GM21360 (cell line): ENCODE data around the gene BACH2.
"Not testable (repeated sequence)": the region's sequence is repeated elsewhere in the genome, so short reads cannot be mapped to it uniquely, and the experiment has no call there.

Experiments used
- ATAC-seq: cut with Tn5 transposase; IDR thresholded peaks from one replicate; pipeline ENCODE4 v1.9.1; 2021; ENCODE audit warnings: mild to moderate bottlenecking, moderate library complexity; ENCODE audit not compliant: unreplicated experiment

BACH2 gene

DNA sequence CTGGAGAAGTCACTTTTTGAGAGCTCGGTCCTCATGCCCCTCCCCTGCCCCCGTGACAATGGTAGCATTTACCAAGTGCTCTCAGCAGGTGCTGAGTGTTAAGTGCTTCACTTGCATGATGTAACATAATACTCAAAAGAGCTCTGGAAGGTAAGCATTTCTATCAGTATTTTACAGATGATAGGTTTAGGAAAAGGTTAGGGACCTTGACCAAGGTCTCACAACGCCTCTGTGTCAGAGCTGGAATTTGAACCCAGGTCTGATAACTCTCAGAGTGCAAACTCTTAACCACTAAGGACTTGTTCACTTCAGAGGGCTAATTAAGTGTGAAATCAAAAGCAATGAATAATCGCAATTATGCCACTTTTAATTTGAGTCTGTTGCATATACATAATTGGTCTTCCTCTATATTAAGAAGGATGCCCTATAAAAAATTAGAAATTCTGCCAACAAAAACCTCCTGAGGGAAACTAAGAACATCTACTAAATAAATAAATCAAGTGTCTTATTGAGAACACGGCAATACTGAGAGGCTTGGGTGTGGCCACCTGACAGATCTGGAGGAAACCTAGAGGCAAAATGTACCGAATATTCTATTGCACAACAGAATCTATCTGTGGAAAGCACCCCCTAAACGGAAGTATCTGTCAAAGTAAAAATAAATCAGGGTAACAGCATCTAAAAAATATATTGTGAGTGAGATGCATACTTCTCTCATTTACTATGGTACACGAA, 109.8 kb downstream of the BACH2 start:
- ATAC-seq, result no peak

DNA sequence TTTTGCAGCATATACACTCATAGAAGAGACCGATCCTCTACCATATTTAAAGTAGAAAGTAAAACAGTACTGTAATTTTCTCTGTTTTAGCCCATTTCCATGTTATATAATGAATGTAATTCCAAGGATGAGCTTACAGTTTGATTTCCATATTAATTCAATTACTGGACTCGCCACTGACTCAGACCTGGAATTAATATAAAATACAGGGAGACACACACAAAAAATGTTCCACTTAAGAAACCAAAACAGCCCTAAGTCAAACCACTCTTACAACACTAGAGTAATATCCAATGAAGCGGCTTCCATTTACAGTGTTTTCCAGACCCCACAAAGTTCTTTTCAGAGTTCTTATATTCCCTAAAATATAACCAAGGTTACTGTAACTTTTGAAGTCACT, 110.6 kb downstream of the BACH2 start:
- no peak for ATAC-seq

DNA sequence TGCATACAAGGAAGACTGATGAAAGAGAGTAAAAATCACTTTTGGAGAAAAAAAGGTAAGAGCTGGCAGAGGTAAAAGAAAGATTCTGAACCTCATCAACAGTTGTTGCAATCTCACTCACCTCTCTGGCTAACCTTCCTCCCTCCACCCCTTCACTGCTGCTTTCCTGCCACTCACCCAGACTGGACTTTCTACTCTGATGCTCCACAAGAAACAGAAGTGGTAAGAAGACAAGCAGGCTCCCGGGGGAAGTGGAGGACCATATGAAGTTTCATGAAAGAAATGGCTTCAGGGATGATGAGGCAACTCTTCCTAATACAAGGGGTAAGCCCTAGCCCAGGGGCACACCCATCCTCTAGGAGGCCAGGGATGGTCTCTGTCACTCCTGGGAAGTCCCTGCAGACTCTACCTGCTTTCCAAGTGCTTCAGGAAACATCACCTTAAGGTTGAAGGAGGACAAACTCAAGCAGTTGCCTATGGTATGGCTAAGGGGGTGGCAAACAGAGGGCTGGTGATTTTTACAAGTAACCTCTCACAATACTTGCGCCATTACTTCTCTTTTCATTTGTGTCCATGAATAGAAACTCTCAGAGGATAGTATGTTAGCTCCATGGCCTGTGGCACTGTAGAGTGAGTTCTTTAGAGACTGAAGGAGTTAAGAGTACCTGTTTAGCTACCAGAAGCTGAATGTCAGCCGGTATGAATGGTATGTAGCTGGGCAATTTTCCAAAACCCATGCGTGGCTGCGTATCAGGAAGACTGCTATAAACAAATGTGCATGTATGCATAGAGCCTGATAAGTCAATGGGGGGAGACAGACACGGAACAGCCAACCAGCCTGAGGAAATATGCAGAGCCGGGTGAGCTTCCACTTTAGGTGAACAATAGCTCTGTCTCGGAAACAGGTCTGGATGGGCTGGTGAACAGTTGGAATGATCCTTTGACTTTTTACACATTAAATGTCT, 112.0 kb downstream of the BACH2 start:
- ATAC-seq, result no peak

DNA sequence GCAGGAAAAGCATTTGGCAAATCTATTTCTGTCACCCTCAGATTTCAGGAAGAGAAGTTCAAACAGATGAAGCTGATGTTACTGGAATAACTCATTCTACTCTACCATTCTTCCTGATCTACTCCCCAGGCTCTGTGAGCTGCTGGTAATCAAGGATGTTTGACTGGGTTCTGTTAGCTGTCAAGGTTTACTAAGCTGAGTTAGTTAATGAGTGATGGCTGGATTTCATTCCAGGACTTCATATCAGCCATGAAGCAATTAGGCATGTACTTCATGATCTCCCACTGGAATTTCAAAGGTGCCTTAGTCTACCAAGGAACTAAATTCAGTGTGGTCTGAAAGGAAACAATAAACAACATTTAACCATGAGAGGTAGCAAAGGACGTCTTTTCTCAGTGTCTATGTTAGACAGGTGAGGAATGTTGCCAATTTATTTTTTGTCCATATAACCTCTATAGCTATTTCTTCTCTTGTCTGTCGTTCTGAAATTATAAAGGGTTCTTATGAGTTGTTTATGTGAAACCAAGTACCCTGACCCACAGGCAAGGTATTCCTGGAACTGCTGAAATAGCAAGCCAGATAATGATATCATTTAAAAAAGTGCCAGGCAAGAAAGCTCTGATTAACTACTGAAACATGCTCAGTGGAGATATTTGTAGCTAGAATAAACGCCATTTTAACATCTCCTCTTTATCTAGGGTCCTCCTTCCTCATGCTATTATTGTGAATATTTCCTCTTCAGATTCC, 112.9 kb downstream of the BACH2 start:
- no peak for ATAC-seq

DNA sequence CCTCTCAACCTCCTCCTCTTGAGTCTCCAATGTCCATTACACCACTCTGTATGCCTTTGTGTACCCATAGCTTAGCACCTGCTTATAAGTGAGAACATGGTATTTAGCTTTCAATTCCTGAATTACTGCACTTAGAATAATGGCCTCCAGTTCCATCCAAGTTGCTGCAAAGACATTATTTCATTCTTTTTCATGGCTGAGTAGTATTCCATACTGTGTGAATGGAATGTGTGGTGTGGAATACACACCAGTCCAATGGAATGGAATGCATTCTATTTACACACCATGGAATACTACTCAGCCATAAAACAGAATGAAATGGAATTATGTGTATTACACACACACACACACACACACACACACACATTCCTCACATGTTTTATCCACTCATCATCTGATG, 116.1 kb downstream of the BACH2 start:
- no peak for ATAC-seq

DNA sequence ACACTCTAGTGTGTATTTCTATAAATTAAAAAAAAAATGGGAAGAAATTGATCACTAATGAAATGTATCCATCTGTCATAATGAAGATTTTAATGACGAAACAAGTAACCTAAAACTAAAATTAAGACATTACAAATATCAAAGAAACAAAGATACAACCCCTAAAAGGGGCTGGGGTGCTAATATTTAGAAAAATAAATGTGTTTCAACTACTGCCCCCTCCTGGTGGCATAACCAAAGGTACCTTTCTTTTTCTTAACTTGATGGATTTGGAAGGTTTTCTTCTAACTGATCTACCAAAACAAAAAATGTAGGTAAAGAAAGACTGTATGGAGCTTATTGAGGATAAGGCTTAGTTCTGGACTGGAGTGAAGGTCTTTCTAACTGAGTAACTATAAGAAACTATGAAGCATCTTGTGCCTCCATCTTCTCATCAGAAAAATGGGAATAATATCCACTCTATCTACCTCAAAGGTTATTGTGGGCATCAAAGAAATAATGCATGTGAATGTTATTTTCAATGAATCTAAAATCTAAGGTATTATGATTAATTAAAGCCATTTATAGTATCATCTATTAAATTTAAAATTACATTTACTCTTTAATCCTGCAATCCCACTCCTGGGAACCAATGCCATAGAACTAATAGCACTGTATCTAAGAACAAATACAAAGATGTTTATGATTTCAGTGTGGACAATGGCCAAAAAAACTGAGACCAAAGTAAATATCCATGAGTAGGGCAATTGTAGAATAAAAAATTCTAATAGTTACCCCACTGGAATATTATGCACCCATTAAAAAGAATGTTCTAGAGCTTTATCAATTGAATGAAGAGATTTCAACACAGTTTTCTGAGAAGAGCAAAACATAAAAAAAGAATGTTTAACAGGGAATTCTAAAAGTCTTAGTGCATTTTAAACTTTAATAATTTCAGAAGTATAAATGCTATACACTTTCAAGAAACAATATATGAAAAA, 117.2 kb downstream of the BACH2 start:
- no peak for ATAC-seq

DNA sequence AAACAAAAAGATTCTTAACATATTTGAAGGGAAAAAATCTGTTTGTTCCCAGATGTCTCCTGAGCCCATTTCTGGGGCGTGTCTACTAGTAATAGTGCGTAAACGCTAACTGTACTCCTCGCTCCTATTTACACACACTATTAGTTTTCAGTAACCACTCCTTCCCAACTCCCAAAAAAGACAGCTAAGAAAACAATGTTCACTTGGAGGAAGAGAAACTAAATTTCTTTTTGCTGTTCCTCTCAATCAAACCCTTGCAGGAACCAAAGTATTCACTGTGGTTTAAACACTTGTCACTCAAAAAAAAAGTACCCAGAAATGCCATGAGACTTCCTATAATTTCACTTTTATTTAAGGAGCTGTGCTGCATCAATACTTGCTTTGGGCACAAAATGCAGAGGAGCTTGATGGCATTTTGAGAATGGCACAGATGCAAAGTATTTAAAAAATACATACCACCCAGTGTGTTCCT, 118.2 kb downstream of the BACH2 start:
- no peak for ATAC-seq

DNA sequence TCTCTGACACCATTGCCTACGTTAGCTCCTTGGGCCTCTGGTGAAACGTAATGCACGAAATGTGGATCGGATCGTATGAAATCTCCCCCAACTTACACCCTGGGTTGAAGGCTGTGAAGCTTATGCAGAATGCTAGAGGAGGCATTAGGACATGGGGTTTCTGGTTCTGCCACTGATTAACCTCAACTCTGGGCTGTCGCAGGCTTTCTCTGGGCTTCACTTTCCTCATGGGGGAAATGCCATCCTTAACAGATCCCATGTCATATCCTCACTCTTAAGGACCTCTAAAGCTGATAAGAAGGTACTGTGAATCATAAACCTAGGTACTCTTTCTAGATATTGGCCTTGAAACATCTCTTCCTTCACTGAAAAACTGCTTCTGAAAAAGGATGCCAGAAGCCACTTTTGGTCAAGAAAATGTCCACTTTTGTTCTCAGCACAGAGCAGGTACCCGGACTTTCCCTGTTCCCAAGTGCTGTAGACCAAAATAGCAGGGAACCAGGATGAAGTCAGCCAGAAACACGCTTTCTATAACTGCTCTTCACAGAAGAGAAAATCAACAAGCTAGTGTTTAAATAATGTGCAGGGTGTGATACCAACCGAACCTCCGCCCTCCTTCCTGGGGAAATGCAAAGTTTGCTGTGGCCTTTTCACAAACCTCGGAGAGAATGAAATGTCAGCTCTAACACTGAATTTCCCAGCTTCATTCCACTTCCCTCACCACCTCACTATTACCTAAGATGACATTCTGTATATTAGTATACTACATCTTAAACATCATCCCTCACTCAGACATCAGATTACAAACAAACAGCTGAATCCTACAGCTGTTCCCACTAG, 118.9 kb downstream of the BACH2 start:
- ATAC-seq, result no peak

DNA sequence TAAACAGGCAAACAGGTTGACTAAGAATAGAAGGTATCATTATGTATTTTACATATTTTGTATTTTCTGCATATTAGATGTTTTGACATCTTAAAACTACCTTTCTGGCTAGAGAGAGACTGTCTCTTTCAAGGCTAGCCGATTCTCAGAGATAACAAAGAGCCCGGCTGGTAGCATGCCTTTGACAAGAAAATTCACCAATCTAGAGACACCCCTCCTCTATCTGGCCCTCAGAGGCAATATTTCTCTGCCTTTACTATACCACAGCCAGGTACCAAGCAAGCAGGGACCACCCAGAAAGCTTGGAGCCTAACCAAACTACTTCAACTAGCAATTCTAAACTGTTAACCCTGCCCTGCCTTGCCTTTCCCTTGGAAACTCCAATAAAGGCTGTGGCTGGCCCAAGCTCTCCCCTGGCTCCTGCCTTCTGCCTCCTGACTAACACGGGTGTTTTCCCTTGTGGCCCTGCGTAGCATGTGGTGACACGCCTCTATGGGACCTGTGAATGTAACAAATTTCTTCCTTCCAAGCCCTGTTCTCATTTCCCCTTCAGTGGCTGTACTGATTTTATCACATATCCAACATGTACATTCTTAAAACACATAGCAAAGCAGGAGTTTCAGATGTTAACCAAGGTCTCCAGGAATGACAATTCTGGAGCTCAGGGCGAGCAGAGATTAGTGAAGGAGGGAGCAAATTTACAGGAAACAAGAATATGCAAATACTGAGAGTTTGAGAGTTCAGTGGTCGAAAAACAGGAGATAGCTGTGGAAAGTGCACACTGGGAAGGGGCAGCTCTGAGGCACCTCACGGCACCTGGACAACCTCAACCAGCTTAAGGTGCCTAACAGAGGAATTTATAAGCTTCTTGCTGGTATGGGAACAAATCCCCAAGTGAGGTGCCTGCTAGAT, 120.8 kb downstream of the BACH2 start:
- peak; percentile 79 for ATAC-seq

DNA sequence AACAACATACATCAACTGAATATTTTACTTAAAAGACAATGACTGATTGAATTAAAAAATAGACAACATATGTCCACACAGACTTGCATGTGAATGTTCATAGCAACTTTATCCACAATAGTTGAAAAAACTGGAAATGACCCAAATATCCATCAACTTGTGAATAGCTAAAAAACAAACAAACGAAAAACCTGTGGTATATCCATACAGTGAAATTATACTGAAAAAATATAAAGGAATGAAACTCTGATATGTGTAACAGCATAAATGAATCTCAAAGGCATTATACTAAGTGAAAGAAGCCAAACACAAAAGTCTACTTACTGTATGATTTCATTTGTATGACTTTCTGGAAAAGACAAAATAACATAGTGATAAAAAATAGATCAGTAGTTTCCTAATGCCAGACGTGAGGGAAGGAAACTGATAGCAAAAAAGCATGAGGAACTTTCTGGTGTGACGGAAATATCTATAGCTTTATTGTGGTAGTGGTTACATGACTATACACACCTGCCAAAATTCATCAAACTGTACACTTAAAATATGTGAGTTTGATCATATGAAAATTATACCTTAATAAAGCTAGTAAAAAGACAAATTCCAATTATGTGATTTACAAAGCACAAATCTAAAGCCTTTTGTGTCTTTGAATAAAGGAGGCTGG, 123.2 kb downstream of the BACH2 start:
- no peak for ATAC-seq

DNA sequence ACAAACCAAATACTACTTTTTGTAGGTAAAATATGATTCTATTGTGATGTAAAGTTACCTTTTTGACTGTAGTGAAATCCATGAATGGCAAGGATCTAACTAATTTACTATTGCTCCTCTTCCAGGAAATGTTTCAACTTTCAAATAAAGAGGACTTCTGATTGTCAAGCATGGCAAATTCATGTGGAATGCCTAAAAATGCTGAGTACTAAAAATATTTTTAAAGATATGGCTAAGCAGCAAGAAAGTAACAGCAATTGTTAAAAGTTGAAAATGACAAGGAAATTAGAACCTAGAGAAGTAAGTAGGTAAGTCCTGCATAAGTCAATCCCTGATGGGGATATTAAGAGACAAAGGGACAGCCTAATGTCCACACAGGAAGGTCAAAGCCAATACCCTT, 126.0 kb downstream of the BACH2 start:
- no peak for ATAC-seq

DNA sequence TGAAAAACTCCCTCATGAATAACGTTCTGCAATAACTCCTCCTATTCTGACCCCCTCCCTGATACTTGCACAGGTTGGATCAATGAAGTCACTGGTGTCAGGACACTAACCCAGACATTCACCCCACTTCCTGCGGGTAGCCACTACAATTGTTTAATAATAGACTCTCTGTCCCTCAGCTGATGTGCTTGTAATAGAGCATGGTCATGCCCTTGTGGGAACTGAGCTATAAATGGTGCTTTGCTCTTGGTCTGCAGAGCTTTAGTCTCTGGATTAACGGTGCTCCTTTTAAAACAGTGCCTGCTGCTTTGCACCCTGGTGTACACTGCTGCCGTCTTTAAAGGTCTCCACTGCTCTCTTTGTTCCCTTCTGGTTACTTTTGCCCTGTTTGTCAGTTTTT, 127.3 kb downstream of the BACH2 start:
- ATAC-seq, result no peak

DNA sequence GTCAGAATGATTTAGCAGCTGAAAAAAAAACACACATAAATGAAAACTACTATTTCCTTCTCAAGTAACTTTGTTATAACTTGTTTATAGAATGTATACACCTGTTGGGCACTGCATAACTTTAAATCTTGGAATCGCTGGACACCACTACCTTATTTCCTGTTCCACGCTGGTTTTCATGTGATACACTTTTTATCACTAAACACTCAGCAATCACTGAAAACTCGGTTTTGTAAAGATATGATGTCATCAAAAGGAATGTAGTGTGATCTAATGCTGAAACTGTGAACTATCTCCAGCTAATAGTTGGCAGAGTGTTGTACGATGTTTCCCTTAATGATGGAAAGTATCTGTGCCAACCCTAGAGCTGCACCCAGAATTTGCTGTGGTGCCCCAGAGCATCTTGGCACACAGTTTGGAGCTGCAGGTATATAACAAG, 127.9 kb downstream of the BACH2 start:
- no peak for ATAC-seq

DNA sequence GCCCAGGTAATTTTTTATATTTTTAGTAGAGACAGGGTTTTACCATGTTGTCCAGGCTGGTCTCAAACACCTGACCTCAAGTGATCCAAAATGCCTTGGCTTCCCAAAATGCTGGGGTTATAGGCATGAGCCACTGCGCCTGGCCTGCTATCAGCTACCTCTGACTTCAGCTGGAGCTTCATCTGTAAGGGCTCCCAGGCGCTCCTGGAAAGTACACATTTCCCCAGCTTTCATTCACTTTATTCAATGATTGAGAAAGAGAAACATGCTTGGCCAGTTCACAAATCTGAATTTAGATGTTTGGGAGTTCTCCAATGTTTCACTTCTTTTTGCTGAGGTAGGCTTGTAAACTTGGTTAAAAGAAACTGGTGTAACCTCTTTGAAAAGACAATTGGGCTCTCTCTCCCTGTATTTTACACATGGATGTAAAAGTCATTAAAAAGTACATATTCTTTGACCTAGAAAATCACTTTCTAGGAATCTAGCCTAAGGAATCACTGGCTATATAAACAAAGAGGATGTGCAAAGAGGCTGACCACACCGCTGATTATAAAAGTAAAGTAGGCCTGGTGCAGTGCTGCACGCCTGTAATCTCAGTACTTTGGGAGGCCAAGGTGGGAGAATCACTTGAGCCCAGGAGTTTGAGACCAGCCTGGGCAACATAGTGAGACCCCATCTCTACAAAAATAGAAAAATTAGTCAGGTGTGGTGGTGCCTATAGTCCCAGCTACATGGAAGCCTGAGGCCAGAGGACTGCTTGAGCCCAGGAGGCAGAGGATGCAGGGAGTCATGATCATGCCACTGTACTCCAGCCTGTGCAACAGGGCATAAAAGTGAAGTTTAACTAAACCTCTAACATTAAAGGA, 128.9 kb downstream of the BACH2 start:
- ATAC-seq, result no peak

DNA sequence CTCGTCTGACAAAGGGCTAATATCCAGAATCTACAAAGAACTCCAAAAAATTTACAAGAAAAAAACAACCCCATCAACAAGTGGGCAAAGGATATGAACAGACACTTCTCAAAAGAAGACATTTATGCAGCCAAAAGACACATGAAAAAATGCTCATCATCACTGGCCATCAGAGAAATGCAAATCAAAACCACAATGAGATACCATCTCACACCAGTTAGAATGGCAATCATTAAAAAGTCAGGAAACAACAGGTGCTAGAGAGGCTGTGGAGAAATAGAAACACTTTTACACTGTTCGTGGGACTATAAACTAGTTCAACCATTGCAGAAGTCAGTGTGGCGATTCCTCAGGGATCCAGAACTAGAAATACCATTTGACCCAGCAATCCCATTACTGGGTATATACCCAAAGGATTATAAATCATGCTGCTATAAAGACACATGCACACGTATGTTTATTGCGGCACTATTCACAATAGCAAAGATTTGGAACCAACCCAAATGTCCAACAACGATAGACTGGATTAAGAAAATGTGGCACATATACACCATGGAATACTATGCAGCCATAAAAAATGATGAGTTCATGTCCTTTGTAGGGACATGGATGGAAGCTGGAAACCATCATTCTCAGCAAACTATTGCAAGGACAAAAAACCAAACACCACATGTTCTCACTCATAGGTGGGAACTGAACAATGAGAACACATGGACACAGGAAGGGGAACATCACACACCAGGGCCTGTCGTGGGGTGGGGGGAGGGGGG, 130.3 kb downstream of the BACH2 start:
- not testable (repeated sequence) for ATAC-seq
